Gastrocnemius medialis (tissue), 4 donors: Measurements from ENCODE around the gene CCDC85A.

ENCODE experiments used
- POLR2A ChIP-seq, 2 donors: fragments of 450-650 bp; IDR thresholded peaks; one replicate each; pipeline ENCODE4 v1.6.1; 2017; ENCODE audit warnings: antibody characterized with exemption in 2 of 2, mild to moderate bottlenecking in 2 of 2, moderate library complexity in 2 of 2
- TF ChIP-seq, protein P1 (sequence below), 5 experiments: fragments of 450-650 bp in 3 of 5; fragments of 200-600 bp in 2 of 5; sonication (generic) in 2 of 5; IDR thresholded peaks in 4 of 5; conservative IDR thresholded peaks in 1 of 5; 1 replicate in 4 of 5; 2 replicates in 1 of 5; pipeline ENCODE4 v1.5.1; 2016 to 2019; ENCODE audit warnings: antibody characterized with exemption in 5 of 5, mild to moderate bottlenecking in 3 of 5, moderate library complexity in 3 of 5

- TF ChIP-seq, protein P1, sequence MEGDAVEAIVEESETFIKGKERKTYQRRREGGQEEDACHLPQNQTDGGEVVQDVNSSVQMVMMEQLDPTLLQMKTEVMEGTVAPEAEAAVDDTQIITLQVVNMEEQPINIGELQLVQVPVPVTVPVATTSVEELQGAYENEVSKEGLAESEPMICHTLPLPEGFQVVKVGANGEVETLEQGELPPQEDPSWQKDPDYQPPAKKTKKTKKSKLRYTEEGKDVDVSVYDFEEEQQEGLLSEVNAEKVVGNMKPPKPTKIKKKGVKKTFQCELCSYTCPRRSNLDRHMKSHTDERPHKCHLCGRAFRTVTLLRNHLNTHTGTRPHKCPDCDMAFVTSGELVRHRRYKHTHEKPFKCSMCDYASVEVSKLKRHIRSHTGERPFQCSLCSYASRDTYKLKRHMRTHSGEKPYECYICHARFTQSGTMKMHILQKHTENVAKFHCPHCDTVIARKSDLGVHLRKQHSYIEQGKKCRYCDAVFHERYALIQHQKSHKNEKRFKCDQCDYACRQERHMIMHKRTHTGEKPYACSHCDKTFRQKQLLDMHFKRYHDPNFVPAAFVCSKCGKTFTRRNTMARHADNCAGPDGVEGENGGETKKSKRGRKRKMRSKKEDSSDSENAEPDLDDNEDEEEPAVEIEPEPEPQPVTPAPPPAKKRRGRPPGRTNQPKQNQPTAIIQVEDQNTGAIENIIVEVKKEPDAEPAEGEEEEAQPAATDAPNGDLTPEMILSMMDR (IDR thresholded peaks at IDR 0.05 in 4 of 5, conservative IDR thresholded peaks at IDR 0.05 in 1 of 5) = no peak
- TF ChIP-seq POLR2A (IDR thresholded peaks at IDR 0.05) = no peak
Measured at GRCh38 chr2:56239437-56239836, 55.6 kb downstream of the CCDC85A start.
